Activated CD4-positive, alpha-beta T cell treated with anti-CD3 and anti-CD28 coated beads, Interleukin-2, amount 50 U/mL, for 1 hour (primary cell): Measurements from ENCODE around the gene FOXE1.

ENCODE experiments used
- DNase-seq: peaks from one replicate; pipeline ENCODE4 v3.0.0-alpha.2; 2020

FOXE1 gene

GRCh38 chr9:97866848-97867247 is 13.8 kb downstream of the FOXE1 start:
- DNase-seq, result no peak

- no peak for DNase-seq
Measured at GRCh38 chr9:97868859-97869258, 15.8 kb downstream of the FOXE1 start.

- no peak for DNase-seq
Measured at GRCh38 chr9:97873425-97873824, 20.4 kb downstream of the FOXE1 start.

- DNase-seq, result no peak
Measured at GRCh38 chr9:97873882-97874281, 20.9 kb downstream of the FOXE1 start.

- no peak for DNase-seq
Measured at GRCh38 chr9:97874624-97875023, 21.6 kb downstream of the FOXE1 start.

GRCh38 chr9:97875111-97875510 is 22.1 kb downstream of the FOXE1 start:
- no peak for DNase-seq

- DNase-seq, result no peak
Measured at GRCh38 chr9:97876061-97876460, 23.0 kb downstream of the FOXE1 start.

- DNase-seq, result no peak
Measured at GRCh38 chr9:97880336-97880735, 27.3 kb downstream of the FOXE1 start.

GRCh38 chr9:97889941-97890887 is 37.2 kb downstream of the FOXE1 start:
- DNase-seq, result peak; percentile 73

- DNase-seq, result no peak
Measured at GRCh38 chr9:97891736-97892135, 38.7 kb downstream of the FOXE1 start.

GRCh38 chr9:97892421-97892820 is 39.4 kb downstream of the FOXE1 start:
- DNase-seq, result no peak

- no peak for DNase-seq
Measured at GRCh38 chr9:97895211-97895610, 42.2 kb downstream of the FOXE1 start.

- DNase-seq, result no peak
Measured at GRCh38 chr9:97895695-97896332, 42.8 kb downstream of the FOXE1 start.

GRCh38 chr9:97900103-97900737 is 47.2 kb downstream of the FOXE1 start:
- no peak for DNase-seq

- DNase-seq, result no peak
Measured at GRCh38 chr9:97900738-97901565, 47.9 kb downstream of the FOXE1 start.

GRCh38 chr9:97903177-97903576 is 50.2 kb downstream of the FOXE1 start:
- DNase-seq, result no peak

GRCh38 chr9:97904725-97905124 is 51.7 kb downstream of the FOXE1 start:
- peak; percentile 55 for DNase-seq

GRCh38 chr9:97905228-97905627 is 52.2 kb downstream of the FOXE1 start:
- peak; percentile 42 for DNase-seq
